SW480 (cell line): ENCODE data around the gene NPLOC4.

Experiments used
- DNase-seq: peaks from one replicate; pipeline ENCODE4 v3.0.0-alpha.2; 2016; ENCODE audit warnings: low spot score

The NPLOC4 gene

GRCh38 chr17:81636505-81637288 lies at the start of gene NPLOC4, which contains the start of gene TSPAN10:
NPLOC4 (minus strand) TSS chr17:81637112; CDS start chr17:81636930, 182 bp downstream.
TSPAN10 (plus strand) TSS chr17:81637196; CDS start chr17:81642413, 5,217 bp downstream.
- peak; percentile 63 for DNase-seq

DNA sequence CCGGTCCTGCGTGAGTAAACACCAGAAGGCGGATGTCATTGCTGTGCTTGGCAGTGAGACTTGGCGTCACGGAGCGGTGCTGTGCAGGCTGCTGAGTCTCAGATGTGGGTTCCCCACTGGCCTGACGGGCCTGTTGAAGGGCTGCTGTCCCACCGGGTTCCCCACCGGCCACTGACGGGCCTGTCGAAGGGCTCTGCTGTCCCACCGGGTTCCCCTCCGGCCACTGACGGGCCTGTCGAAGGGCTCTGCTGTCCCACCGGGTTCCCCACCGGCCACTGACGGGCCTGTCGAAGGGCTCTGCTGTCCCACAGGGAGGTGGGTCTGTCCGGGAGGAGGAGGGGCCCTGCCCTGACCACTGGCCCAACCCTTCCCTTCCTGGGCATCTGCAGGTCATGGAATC lies 49.7 kb upstream of the NPLOC4 start:
- no peak for DNase-seq

GRCh38 chr17:81685108-81685507 lies 48.2 kb upstream of the NPLOC4 start:
- peak; percentile 46 for DNase-seq

- DNase-seq, result no peak
These were observed 47.6 kb upstream of the NPLOC4 start for GRCh38 chr17:81684442-81684911.

- peak; percentile 97 for DNase-seq
These were observed 46.9 kb upstream of the NPLOC4 start, which contains the start of the genes ARL16 and HGS for GRCh38 chr17:81683584-81684441. ARL16 (minus strand) TSS chr17:81683797; CDS start chr17:81683753, 44 bp downstream. HGS (plus strand) TSS chr17:81684011; CDS start chr17:81684067, 56 bp downstream.

- DNase-seq, result no peak
These were observed 46.3 kb upstream of the NPLOC4 start for GRCh38 chr17:81683208-81683583.

GRCh38 chr17:81682565-81683207 lies 45.8 kb upstream of the NPLOC4 start:
- DNase-seq, result no peak

- no peak for DNase-seq
These were observed 44.8 kb upstream of the NPLOC4 start for GRCh38 chr17:81681672-81682071.

- DNase-seq, result no peak
These were observed 43.2 kb upstream of the NPLOC4 start for GRCh38 chr17:81680150-81680549.

DNA sequence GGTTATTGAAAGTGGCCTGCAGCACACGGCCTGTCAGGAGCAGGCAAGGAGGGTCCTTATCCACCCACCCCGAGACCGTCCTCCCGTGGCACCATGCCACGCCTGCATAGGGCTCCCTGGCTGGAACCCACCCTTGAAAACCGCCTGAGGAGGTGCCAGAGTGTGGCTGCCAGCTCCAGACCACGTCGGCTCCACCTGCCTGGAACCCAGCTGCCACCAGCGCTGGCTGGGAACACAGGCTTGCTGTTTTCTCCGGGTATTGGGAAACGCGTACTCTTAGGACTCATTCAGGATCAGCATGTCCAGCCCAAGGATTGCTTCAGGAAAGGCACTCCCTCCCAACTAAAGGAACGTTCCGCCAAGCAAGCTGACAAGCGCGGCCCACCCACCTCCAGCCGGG lies 40.0 kb upstream of the NPLOC4 start:
- no peak for DNase-seq

GRCh38 chr17:81675515-81676221 lies 38.8 kb upstream of the NPLOC4 start:
- peak; percentile 16 for DNase-seq

DNA sequence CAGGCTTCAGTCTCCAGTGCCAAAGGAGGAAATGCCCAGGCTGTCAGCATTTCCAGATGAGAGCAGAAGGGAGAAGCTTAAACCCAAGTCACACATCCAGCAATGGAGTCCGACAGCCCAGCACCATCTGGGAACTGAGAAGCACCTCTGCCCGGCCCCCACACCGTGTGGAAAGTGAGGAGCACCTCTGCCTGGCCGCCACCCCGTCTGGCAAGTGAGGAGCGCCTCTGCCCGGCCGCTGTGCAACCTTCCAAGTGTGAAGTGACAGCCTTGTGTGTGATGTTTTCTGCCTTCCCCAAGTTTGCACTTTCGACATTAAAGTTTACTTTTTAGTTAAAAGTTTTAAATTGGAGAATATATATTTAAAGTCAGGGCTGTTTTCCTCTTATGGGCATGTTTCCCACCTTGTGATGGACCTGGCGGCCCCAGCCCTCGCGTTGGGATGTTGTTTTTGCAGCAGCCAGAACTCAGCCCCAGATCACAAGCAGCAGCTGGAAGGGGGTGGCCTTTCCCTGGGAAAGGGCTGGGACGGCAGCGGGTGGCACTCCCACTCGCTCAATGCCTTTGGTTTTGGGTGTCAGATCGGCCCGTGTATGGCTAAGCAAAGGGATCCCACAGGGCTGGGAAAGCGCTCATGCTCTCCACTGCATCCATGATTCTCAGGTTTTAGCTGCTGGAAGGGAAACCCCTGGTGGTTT lies 36.8 kb upstream of the NPLOC4 start:
- DNase-seq, result no peak

- no peak for DNase-seq
These were observed 36.0 kb upstream of the NPLOC4 start for GRCh38 chr17:81672954-81673353.

DNA sequence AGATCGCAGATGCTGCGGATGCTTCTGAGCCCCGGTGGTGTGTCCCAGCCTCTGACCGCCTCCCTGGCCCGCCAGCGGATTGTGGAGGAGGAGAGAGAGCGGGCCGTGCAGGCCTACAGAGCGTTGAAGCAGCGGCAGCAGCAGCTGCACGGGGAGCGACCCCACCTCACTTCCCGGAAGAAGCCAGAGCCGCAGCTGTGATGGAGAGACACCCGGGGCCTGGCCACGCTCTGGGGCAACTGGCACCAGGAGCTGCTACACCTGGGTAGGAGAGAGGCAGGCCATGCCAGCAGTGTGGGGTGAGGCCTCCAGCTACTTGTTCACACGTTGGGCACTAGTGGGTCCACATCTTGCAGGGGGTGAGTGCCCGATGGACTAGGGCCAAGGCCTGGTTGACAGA lies 35.6 kb upstream of the NPLOC4 start:
- DNase-seq, result no peak

DNA sequence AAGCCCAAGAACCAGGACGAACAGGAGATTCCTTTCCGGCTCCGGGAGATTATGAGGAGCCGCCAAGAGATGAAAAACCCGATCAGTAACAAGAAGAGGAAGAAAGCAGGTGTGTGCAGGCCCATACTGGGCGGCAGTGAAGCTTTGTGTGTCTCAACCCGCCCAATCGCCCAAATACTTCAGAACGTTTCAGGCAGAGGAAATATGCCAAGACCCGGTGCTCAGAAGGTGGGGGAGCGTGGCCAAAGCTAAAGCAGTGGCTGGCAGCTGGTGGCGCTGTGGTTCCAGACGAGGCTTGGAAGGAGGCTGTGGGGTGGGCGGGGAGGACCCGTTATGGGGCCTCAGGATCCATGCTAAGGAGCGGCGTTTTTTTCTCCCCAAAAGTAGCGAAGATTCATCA lies 30.8 kb upstream of the NPLOC4 start:
- DNase-seq, result no peak

- peak; percentile 94 for DNase-seq
These were observed 29.7 kb upstream of the NPLOC4 start, which contains the start of the genes CCDC137 and OXLD1 for GRCh38 chr17:81666342-81667191. CCDC137 (plus strand) TSS chr17:81666737; CDS start chr17:81666767, 30 bp downstream. OXLD1 (minus strand) TSS chr17:81666605; CDS start chr17:81666577, 28 bp downstream.

- peak; percentile 41 for DNase-seq
These were observed 29.1 kb upstream of the NPLOC4 start for GRCh38 chr17:81666092-81666341.

- DNase-seq, result peak; percentile 59
These were observed 28.5 kb upstream of the NPLOC4 start for GRCh38 chr17:81665205-81666091.

GRCh38 chr17:81664051-81664470 lies 27.1 kb upstream of the NPLOC4 start:
- no peak for DNase-seq
